Measurements from ENCODE around the gene RAB7A.

DNA sequence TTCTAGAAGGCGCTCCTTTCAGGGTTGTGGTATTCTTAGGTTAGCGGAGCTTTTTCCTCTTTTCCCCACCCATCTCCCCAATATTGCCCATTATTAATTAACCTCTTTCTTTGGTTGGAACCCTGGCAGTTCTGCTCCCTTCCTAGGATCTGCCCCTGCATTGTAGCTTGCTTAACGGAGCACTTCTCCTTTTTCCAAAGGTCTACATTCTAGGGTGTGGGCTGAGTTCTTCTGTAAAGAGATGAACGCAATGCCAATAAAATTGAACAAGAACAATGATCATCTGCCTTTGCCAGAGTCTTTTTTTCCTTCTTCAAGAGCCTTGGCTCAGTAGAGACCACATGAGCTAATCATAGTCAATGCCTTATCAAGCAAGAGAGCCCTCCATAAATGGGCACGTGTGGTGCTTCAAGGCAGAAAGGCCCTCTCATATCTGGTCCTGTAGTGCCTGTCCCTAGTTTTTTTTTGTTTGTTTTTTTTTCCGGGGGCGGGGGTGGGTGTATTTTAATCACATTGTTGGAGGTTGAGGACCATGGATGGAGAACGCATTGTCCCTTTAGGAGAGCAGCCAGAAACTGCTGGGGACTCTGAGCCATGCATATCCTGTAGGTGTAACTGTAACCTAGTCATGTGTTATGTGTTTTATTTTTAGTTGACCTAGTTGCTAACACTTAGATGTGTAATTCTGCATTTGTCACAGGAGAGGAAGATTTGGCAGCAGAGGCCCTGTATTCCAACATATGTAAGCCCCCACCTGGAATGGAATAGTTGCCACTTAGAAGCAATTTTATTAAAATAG, 88.7 kb downstream of the RAB7A start:
- TF ChIP-seq, protein P1, sequence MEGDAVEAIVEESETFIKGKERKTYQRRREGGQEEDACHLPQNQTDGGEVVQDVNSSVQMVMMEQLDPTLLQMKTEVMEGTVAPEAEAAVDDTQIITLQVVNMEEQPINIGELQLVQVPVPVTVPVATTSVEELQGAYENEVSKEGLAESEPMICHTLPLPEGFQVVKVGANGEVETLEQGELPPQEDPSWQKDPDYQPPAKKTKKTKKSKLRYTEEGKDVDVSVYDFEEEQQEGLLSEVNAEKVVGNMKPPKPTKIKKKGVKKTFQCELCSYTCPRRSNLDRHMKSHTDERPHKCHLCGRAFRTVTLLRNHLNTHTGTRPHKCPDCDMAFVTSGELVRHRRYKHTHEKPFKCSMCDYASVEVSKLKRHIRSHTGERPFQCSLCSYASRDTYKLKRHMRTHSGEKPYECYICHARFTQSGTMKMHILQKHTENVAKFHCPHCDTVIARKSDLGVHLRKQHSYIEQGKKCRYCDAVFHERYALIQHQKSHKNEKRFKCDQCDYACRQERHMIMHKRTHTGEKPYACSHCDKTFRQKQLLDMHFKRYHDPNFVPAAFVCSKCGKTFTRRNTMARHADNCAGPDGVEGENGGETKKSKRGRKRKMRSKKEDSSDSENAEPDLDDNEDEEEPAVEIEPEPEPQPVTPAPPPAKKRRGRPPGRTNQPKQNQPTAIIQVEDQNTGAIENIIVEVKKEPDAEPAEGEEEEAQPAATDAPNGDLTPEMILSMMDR (IDR thresholded peaks at IDR 0.05), result no peak
- no peak for TF ChIP-seq EZH2 (IDR thresholded peaks at IDR 0.05; ENCODE audit: borderline replicate concordance, insufficient read depth, low read depth, low read length, poor library complexity, severe bottlenecking)

All from B cell (primary cell).